Stomach (tissue), 4 donors: ENCODE data around the gene ATP9B.

Source experiments
- POLR2A ChIP-seq, 4 donors: fragments of 450-650 bp; IDR thresholded peaks; one replicate each; pipeline ENCODE4 v1.6.1; 2016; ENCODE audit warnings: antibody characterized with exemption in 4 of 4, control low read depth in 2 of 4, mild to moderate bottlenecking in 1 of 4, moderate library complexity in 1 of 4
- TF ChIP-seq, protein P1 (sequence below), 7 experiments: fragments of 450-650 bp in 4 of 7; fragments of 200-600 bp in 3 of 7; sonication (generic) in 3 of 7; IDR thresholded peaks; one replicate each; pipeline ENCODE4 v1.5.1; 2016 to 2019; ENCODE audit warnings: antibody characterized with exemption in 7 of 7, control low read depth in 2 of 7, mild to moderate bottlenecking in 1 of 7

DNA sequence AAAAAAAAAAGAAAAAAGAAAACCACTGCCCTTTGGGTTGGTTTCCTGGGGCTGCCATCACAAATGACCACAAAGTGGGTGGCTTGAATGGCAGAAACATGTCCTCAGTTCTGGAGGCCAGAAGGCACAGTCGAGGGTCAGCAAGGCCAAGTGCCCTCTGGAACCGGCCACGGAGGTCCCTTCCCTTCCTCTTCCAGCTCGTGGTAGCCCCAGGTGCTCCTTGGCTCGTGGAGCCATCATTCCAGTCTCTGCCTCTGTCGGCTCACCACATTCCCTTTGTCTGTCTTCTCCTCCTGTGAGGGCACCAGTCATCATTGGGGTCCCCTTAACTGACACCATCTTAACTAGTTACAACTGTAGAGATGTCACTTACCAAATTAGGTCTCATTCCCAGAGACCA, 318.0 kb downstream of the ATP9B start:
- TF ChIP-seq POLR2A (IDR thresholded peaks at IDR 0.05), result no peak
- TF ChIP-seq, protein P1, sequence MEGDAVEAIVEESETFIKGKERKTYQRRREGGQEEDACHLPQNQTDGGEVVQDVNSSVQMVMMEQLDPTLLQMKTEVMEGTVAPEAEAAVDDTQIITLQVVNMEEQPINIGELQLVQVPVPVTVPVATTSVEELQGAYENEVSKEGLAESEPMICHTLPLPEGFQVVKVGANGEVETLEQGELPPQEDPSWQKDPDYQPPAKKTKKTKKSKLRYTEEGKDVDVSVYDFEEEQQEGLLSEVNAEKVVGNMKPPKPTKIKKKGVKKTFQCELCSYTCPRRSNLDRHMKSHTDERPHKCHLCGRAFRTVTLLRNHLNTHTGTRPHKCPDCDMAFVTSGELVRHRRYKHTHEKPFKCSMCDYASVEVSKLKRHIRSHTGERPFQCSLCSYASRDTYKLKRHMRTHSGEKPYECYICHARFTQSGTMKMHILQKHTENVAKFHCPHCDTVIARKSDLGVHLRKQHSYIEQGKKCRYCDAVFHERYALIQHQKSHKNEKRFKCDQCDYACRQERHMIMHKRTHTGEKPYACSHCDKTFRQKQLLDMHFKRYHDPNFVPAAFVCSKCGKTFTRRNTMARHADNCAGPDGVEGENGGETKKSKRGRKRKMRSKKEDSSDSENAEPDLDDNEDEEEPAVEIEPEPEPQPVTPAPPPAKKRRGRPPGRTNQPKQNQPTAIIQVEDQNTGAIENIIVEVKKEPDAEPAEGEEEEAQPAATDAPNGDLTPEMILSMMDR (IDR thresholded peaks at IDR 0.05), result no peak
